ENCODE data around the gene MAB21L2.

DNA sequence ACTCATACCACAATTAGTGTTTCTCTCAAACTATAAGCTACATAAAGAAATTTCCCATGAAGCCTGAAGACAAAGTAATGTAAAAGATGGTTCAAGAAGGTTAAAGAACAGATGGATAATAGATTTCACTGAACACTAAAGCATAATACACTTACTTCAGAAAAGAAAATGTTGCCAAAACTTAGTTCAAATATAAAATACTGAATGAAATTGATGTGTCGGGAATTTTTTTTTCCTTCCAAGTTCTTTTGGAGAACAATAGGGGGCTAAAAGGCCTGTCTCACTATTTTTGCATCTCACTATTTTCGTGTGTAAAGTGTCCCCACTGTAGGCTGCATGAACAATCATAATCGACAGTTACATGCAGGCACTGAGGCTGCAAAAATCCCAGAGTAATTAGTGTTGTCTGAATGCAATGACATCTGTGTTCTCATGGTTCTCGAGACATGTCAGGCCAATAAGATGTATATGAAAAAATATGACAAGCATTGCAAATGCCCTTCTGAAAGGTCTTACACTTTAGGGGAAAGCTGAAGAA, 11.9 kb upstream of the MAB21L2 start:
- TF ChIP-seq EP300 (IDR thresholded peaks at IDR 0.05), result no peak
- TF ChIP-seq, protein P1, sequence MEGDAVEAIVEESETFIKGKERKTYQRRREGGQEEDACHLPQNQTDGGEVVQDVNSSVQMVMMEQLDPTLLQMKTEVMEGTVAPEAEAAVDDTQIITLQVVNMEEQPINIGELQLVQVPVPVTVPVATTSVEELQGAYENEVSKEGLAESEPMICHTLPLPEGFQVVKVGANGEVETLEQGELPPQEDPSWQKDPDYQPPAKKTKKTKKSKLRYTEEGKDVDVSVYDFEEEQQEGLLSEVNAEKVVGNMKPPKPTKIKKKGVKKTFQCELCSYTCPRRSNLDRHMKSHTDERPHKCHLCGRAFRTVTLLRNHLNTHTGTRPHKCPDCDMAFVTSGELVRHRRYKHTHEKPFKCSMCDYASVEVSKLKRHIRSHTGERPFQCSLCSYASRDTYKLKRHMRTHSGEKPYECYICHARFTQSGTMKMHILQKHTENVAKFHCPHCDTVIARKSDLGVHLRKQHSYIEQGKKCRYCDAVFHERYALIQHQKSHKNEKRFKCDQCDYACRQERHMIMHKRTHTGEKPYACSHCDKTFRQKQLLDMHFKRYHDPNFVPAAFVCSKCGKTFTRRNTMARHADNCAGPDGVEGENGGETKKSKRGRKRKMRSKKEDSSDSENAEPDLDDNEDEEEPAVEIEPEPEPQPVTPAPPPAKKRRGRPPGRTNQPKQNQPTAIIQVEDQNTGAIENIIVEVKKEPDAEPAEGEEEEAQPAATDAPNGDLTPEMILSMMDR (IDR thresholded peaks at IDR 0.05), result no peak
